Stimulated activated CD8-positive, alpha-beta memory T cell treated with anti-CD3 and anti-CD28 coated beads, Interleukin-12 subunit alpha, Interleukin-12 subunit beta, amount 100 ng/mL, for 24 hours (primary cell): Measurements from ENCODE around the gene SNX6.
"Not testable (repeated sequence)": the region's sequence is repeated elsewhere in the genome, so short reads cannot be mapped to it uniquely, and the experiment has no call there.

Experiments
- DNase-seq: peaks from one replicate; pipeline ENCODE4 v3.0.0-alpha.2; 2020; ENCODE audit errors: extremely low read depth

The SNX6 gene

GRCh38 chr14:34521071-34521470 is 108.9 kb downstream of the SNX6 start:
- DNase-seq = not testable (repeated sequence)

- DNase-seq = not testable (repeated sequence)
These were observed 109.5 kb downstream of the SNX6 start for GRCh38 chr14:34520304-34520970.
